HG02610 (cell line): Measurements from ENCODE around the gene LRRC47.

Experiments used
- ATAC-seq: cut with Tn5 transposase; IDR thresholded peaks from one replicate; pipeline ENCODE4 v1.9.1; 2021; ENCODE audit warnings: mild to moderate bottlenecking, moderate library complexity; ENCODE audit not compliant: unreplicated experiment

Gene LRRC47

DNA sequence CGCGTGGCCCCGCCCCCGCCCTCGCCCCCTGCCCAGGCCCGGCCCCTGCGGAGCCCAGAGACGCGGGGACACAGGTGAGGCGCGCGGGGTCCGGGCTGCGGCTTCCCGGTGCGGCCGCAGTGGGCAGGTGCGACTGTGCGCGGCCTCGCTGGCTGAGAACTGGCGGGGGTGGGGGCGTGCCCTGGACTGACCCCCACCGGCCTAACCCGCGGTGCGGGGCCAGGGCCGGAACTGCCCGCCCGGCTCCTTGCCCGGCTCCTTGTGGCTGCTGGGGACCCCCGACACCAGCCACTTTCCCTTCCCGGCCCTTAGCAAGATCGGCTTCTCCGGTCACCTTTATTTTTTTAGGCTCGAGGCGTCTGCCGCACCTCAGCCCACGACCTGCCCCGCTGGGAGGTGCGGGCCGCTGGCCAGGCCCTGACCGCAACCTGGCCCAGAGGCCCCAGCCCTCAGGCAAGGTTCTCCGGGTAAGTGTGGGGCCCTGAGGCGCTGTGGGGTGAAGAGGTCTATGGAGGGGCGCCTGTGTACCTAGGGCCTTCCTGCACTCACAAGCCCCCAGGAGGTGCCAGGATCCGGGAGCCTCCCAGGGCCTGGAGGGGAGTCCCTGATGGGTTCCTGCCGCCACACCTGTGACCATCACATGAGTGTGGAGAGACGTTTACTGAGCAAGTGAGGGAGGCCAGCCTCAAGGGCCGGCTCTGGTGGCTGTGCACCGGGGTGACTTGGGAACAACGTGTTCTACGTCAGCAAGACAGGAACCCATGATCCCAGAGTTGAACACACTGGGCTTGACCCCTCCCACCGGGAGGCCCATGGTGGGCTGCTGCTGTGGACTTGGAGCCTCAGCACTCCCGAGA, 23.4 kb downstream of the LRRC47 start, which contains the start of gene SMIM1:
TSS of gene SMIM1 (plus strand) at position 35 of the 857 bp plus-strand sequence. CDS start 2,625 bp downstream, outside the sequence.
- no peak for ATAC-seq

DNA sequence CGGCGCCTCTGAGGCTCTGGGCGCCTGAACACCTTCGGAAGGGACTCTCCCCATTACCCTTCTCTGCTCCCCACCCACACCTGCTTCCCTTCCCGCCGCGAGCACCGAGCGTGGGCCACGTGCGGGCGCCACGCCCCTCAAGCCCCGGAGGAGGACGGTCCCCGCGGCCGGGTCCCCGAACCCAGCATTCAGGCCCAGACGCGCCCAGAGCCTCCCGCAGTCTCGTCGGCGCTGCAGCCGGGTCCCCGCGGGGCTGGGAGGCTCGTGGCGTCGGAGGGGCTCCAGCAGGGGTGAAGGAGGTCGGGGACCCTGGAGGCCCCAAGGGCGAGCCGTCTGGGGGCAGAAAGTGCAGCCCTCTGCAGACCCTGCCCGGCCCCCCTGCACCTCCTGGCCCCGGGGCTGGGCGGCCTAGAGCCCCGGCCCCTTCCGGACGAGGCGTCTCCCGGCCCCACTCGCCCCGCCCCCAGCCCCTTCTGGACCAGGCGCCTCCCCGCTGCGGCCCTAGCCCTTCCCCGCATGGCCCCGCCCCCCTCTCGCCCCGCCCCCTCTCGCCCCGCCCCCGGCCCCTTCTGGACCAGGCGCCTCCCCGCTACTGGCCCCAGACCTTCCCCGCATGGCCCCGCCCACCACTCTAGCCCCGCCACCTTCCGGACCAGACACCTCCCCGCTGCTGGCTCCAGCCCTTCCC, 24.1 kb downstream of the LRRC47 start:
- ATAC-seq = peak; percentile 55

DNA sequence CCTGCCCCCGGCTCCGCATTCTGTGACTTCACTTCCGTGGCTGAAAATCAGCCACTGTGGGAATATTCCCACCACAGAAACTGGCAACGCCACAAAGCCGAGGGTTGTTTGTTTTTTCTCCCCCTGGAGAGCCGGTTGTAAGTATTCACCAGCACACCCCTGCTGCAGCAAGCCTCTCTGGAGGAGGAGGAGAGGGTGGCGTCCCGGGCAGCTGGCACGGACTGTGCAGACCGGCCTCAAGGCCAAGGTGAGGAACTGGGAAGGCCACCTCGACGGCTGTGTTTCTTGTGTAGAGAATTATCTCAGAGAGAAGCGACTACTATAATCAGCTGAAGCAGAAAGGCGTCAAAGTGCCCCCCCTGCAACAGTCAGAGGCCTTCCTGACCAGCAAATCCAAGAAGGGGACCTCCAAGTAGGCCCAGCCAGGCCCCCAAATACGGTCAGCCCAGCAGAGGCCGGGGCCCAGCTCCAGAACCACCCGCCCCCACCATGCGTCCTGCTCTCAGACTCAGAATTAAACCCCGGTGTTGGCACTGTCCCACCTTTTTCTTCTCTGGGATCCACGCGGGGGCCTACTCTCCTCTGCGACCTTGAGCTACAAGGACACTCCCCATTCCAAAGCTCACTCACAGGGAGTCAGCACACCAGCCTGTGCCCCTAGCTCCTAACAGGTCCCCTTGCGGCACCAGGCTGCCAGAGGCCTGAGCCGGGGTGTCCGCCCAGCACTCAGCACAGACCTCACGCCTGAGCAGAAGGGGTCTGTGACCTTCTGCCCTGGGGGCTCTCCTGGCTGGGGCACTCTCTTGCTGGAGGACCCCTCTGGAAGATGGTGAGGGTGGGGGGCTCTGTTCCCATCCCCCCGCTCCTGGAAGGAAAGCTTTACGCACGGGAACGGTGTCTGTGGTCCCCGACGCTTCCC, 24.9 kb downstream of the LRRC47 start:
- ATAC-seq = no peak

DNA sequence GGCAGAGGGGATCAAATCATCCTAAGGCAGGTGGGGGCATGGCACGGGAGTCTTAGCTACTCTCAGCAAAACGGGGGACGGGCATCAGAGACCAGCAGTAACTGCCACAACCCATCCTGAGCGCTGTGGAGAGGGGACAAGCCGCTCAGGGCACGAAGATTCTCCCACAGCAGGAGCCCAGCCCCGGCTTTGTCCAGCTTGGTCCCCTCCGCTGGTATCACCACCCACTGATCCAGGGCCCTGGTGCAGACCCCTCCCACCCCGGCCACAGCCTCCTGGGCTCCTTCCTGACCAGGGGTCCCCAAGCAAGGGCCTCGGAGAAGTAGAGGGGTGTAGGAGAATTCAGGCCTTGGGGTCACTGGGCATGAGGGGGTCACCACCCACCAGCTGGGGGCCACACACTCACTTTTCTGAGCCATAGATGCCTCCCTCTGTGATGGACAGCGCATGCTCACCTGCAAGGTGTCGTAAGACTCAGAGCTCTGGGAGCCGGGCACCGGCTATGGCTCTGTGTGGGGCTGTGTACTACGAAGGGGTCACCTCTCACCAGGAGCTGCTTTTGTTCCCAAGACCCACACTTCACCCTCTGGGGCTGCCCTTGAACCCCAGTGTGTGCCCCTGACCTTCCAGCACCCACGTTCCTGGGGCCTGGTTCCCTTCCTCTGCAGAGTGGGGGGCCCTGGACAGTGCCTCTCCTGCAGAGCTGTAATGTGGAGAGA, 26.1 kb downstream of the LRRC47 start:
- ATAC-seq = no peak

DNA sequence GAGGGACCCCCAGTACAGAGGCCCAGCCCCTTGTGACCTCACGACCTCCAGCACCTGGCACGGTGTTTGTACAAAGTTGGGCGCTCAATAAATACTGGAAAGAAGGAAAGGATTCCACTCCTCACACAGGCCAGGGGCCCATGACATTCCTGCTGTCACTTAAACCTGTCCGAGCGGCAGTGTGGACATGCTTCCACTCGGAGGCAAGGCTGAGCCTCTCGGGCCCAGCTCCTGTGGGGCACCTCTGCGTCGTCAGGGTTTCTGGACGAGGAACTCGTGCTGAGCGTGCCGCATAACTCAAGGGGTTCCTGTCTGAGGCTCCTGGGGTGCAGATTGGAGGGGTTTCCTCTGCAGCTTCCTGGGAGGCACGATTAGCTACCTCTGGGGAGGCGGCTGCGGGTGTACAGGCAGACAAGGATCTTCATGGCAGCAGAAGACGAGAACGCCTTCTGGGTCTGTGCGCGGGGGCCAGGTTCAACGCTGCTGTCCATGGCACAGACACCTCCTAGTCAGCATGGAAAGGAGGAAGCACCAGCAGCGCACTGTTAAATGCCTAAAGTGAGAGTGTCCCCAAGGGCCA, 27.4 kb downstream of the LRRC47 start:
- no peak for ATAC-seq

DNA sequence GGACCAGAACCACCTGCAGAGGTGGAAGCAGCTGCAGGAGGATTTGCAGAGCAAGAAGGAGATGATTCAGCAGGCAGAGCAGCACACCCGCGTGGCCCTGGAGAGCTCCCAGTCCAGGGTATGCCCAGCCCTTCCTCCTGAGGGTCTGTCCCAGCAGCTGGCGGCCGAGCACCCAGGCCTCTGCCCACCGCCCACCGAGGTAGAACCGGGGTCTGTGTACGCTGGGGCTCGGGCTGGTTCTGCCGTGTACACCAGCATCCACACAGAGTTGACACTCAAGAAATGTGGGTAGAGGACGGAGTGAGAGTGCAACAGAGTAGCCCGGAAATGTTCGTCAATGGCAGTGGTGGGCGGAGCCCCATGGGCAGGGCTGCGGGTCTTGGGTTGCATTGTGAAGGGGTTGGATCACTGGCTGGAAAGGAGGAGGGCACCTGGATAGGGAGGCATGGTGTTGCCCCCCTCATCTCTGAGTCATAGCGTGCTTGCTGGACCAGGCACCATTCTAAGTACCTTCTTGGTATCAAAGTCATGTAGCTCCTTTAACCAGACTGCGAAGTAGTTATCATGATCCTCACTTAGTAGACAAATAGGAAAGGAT, 28.9 kb downstream of the LRRC47 start:
- ATAC-seq = no peak

DNA sequence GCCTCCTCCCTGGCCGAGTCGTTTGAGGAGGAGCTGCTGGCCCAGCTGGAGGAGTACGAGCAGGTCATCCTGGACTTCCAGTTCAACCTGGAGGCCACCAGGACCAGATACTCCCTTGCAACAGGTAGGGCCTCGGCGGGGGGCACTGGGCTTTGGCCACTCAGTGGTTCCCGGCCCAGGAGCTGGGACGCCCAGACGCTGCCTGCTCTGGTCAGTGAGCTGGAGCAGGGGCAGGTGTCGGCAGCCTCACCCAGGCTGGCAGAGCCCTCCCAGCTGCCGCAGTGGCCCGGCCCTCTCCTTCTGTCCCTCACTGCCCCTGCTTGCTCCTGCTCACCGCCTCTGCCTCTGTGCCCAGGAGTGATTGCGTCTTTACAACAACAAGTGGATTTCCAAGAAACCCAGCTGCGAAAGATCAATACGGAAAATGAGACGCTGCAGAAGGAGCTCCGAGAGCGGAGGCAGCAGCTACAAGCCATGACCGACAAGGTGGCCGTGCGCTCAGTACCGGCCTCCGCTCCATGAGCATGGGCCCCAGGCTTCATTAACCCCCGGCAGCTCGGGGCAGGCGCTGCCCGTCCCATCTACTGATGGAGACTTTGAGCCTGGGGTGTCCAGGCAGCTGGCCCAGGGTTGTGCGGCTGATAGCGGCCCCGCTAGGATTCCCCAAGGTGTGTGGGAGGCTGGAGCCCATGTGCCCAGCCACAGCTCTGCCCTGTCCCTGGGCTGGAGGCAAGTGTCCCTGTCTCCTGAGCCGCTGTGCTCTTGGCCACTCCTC, 32.8 kb downstream of the LRRC47 start:
- no peak for ATAC-seq

DNA sequence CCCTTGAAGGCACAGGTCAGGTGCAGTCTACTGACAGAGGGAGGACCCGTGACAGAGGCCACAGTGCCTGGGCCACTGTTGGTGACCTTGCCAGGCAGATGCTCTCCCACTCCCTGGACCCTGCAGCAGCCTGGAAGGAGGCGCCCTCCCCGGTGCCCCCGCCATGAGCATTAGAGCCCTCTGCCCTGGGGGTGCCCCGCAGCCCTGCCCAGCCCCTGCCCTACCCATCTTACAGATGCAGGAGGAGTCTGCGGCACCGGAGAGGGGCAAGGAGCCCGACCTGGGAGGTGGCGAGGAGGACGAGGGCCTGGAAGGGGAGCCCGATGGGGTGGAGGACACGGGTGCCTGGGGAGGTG, 33.4 kb downstream of the LRRC47 start:
- ATAC-seq = no peak

DNA sequence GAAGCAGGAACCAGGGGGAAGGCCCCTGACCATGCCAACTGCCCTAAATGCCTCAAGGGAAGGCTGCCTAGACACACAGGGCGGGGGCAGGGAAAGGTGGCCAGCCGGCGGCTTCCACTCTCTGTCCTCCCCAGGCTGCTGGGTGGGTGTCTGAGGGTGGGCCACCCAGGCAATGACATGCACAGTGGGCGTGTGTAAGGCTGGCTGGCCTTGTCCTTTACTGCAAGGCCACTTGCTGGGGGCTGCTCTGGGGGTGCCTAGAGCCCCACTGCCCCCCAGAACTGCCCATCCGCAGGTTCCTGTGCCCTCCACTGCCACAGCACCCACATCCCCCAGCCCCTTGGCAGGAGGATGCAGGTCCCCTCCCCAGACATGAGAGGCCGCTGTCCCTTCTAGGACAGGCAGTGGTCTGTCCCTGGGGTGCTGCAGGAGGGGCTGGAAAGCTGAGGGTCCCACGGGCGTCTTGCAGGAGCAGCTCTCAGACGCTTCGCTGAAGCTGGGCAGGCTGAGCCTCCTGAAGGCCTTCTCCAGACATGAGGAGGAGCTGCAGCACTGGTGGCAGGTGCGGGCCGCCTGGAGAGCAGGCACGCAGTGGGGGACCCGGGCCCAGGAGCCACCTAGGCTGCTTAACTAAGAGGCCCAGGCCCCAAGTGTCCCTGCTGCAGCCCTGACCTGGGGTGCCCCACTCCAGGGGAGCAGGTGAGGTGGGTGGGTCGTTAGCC, 34.0 kb downstream of the LRRC47 start:
- ATAC-seq = no peak

DNA sequence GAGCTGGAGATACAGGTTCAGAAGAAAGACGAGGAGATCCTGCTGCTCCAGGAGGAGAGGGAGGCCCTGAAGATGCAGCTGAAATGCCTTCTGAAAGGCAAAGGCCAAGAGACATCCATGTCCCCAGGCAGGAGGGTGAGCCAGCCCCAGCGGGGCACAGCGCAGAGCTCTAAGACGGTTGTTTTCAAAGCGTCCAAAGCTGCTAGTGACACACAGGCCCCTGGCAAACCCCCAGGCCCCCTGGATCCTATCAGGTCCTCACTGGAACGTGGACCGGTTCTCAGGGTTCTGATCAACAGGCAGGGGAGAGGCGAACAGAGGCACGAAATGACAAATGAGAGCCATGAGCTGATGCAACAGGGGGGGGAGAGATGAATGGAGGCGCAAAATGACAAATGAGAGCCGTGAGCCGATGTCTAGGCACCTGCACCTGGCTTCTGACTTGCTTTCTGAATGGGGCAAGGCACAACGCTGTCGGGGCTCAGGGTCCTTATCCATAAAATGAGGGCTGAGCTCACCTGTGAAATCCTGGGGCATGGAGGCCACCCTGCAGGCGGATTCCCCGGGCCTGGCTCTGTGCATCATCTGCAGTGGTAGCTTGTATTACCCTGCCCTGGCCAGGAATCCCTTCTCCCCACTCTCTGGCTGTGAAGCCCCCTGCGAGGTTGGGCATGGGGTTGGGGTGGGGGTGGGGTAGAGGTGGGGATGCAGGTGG, 34.8 kb downstream of the LRRC47 start:
- no peak for ATAC-seq

DNA sequence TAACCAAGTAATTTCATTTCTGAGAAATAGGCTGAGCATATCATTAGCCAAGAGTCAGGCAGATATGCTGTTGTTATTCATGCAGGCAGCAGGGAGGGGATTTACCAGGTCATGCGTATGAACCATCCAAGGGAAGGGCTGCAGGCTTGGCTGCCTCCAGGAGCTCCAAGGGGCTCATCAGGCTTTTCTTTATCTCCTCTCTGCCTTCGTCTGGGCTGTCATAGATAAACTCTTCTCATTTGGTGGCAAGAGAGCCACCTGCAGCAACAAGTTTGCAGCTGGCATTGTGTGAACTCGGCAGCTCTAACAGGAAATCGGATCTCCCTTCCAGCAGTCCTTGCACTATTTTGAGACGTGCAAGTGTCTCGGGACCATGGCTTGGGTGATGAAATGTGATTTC, 36.5 kb downstream of the LRRC47 start:
- ATAC-seq = no peak

DNA sequence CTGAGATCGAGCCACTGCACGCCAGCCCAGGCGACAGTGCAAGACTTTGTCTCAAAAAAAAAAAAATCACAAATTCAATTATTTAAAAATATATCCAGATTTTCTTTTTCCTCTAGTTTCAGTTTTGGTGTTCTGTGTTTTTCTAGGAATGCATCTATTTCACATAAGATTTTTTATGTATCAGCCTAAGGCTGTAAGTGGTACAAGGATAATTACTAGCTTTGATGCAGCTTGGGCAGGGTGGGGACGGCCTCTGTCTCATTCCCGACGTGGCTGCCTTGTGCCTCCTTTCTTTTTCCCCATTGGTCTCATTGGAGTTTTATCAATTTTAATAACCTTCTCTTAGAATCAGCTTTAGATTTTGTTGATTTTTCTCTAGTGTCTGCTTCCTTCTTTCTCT, 37.1 kb downstream of the LRRC47 start:
- no peak for ATAC-seq

DNA sequence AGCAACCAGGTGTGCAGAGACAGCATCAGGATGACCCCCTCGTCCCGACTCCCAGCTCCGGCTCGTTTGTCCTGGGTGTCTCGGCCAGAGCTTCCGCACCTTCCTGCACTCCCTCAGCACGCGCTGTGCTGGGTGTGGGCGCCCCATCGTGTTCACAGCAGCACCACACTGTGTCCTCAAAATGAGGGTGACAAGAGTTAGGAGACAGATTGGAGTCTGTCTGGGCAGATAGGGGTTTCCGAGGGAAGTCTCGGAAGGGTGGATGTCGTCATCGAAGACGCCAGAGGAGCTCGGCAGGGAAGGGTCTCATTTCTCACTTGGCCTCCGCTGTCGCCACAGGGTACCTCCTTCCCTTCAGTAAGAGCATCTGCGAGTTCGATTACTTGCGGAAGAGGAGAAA, 39.9 kb downstream of the LRRC47 start:
- no peak for ATAC-seq

DNA sequence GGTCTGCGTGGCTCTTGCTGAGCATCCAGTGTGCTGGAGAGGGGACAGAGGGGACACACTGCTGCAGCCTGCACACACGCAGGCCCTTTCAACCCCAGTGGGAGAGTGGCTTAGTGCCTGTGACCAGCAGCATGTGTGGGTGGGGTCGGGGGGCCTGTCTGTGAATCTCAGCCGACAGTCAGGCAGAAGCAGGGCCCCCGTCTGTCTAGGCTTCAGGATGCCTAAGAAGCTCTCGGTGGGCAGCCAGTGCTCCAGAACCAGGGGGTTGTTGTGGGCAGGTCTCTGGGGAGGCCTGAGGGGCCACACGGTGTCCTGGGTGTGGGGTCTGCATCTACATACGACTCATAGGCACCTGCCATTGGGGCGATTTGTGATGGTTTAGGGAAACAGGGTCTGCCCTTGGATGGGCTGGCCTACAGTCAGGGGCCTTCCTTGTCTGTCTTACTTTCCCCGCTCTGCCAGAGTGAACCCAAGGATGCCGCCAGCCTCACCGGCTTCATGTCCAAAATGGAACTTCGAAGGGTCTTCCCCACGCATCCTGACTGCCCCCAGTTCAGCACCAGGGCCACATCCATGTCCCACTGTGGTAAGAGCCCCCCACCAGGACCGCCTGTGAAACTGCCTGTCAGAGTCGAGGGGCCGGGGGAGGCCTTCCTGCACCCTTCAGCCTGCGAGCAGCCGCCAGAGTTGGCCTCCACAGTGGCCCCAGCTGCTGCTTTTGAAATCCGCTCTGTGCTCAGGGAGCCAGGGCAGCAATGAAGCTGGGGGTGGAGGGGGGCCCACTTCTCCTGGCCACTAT, 42.4 kb downstream of the LRRC47 start:
- ATAC-seq = no peak

DNA sequence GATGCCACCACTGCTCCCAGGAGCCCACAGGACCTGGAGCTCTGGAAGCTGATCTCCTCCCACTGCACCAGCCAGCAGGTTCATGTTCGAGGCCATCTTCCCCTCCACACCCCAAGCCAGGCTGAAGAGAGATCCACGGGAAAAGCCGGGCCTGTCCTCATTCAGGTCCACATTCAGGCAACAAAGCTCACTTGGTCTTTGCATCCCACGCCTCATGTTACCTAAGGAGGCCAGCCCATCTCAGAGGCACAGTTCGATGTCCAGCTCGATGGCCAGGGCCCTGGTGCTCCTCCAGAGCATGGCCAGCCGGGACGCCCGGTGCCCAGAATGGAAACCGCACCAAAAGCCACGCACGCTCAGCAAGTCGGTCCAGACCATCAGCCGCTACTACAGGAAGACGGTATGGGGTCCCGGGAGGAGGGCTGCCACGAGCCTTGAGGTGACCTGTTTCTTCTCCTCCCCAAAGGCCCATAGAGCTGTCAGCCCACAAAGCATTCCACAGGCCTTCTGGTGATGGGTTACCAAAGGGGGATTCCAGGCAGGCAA, 43.8 kb downstream of the LRRC47 start, which contains the start of gene CCDC27:
TSS of gene CCDC27 (plus strand) at position 51 of the 546 bp plus-strand sequence. CDS start at position 83, 32 bp downstream.
- ATAC-seq = no peak

DNA sequence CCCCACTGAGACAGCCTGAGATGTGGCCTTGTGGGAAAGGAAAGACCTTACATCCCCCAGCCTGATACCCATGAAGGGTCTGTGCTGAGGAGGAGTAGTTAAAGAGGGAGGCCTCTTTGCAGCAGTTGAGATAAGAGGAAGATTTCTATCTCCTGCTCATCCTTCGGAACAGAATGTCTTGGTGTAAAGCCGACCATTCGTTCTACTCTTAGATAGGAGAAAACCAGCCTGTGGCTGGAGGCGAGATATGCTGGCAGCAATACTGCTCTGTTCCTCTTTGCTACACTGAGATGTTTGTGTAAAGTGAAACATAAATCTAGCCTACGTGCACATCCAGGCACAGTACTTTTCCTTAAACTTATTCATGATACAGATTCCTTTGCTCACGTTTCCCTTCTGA, 45.6 kb downstream of the LRRC47 start:
- ATAC-seq = no peak

DNA sequence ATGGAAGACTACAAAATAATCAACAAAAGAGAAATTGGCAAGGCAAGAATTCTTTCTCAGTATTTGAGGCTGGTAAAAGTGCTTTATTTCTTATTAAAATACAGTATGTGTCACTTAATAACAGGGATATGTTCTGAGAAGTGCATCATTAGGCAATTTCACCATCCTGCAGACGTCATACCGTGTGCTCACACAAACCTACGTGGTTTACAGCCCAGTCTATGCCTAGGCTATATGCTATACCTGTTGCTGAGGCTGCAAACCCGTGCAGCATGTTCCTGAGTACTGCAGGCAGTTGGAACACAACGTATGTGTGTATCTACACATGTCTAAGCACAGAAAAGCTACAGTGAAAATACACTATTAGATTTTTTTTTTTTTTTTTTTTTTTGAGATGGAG, 46.8 kb downstream of the LRRC47 start:
- no peak for ATAC-seq
